Keratinocyte (primary cell): Measurements from ENCODE around the gene LRRC9.

ENCODE experiments used
- CTCF ChIP-seq, 3 experiments: IDR thresholded peaks in 1 of 3; conservative IDR thresholded peaks in 1 of 3; optimal IDR thresholded peaks in 1 of 3; 2 replicates in 2 of 3; 3 replicates in 1 of 3; pipeline versions ENCODE3 to v1.5.1; 2011; ENCODE audit warnings: low read length in 3 of 3, mild to moderate bottlenecking in 3 of 3, moderate library complexity in 2 of 3, control low read depth in 1 of 3, inconsistent platforms in 1 of 3; ENCODE audit not compliant: insufficient read depth in 2 of 3; ENCODE audit errors: extremely low read depth in 1 of 3
- EZH2 ChIP-seq: IDR thresholded peaks from one replicate; pipeline ENCODE4 v1.6.1; 2012; ENCODE audit warnings: inconsistent platforms, mild to moderate bottlenecking, low read length, moderate library complexity

DNA sequence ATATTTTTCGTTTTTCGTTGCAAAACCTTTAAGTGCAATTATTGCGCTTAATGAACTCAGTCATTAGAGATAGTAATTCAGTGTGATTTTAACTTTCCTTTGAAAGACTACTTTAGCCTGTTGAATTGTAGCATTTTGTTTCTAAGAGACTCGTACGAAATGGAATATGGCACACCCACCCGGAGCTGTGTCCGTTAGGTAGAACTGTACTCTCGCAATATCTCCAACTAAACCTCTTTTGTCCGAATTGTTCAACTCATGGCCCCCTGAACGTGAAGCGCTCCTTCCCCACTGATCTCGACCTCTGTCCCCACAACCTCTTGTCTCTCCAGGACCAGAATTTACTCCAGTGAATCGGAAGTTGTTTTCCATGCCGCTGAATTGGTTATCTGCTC lies 172.6 kb downstream of the LRRC9 start:
- no peak for TF ChIP-seq CTCF (optimal IDR thresholded peaks at IDR 0.05 in 1 of 3, IDR thresholded peaks at IDR 0.05 in 1 of 3, conservative IDR thresholded peaks at IDR 0.05 in 1 of 3; ENCODE audit: extremely low read depth in 1 of 3, insufficient read depth in 2 of 3, low read length in 3 of 3)
- TF ChIP-seq EZH2 = no peak
